Spleen (tissue), 11 donors: ENCODE results near the gene FIS1. TPM values are rescaled to one million over a fixed set of nuclear protein-coding genes. Genes with fewer than 3 reads are reported as not detected.

Experiments
- DNase-seq: peaks from one replicate; pipeline ENCODE4 v3.0.0-alpha.2; 2020
- H3K27ac ChIP-seq, 8 donors: fragments of 200-600 bp; sonication (generic) in 7 of 8; 1 replicate in 4 of 8; 2 replicates in 4 of 8; pipeline versions ENCODE4 v1.5.0 to v1.8.0; 2016 to 2021; ENCODE audit warnings: inconsistent platforms in 4 of 8, mild to moderate bottlenecking in 4 of 8, moderate library complexity in 1 of 8
- H3K27me3 ChIP-seq, 7 donors: fragments of 200-600 bp; sonication (generic) in 6 of 7; replicated peaks in 1 of 7; 1 replicate in 4 of 7; 2 replicates in 3 of 7; pipeline versions ENCODE4 v1.5.0 to v1.8.0; 2016 to 2021; ENCODE audit warnings: inconsistent platforms in 3 of 7, mild to moderate bottlenecking in 1 of 7
- H3K36me3 ChIP-seq, 6 donors: fragments of 200-600 bp; sonication (generic) in 5 of 6; 1 replicate in 4 of 6; 2 replicates in 2 of 6; pipeline versions ENCODE4 v1.5.0 to v1.8.0; 2016 to 2021; ENCODE audit warnings: inconsistent platforms in 2 of 6
- H3K4me1 ChIP-seq, 6 donors: fragments of 200-600 bp; sonication (generic) in 5 of 6; 1 replicate in 3 of 6; 2 replicates in 3 of 6; pipeline versions ENCODE4 v1.5.0 to v1.8.0; 2016 to 2021; ENCODE audit warnings: inconsistent platforms in 3 of 6
- H3K4me3 ChIP-seq, 8 donors: fragments of 200-600 bp; sonication (generic) in 7 of 8; 1 replicate in 4 of 8; 2 replicates in 4 of 8; pipeline versions ENCODE4 v1.5.0 to v1.8.0; 2016 to 2021; ENCODE audit warnings: inconsistent platforms in 4 of 8, mild to moderate bottlenecking in 4 of 8, moderate library complexity in 2 of 8
- H3K9me3 ChIP-seq, 8 donors: fragments of 200-600 bp; sonication (generic) in 7 of 8; 1 replicate in 4 of 8; 2 replicates in 4 of 8; pipeline versions ENCODE4 v1.5.0 to v1.8.0; 2016 to 2021; ENCODE audit warnings: inconsistent platforms in 4 of 8
- POLR2A ChIP-seq, 3 donors: fragments of 450-650 bp; IDR thresholded peaks; one replicate each; pipeline ENCODE4 v1.5.1; 2017; ENCODE audit warnings: antibody characterized with exemption in 3 of 3, mild to moderate bottlenecking in 1 of 3
- POLR2AphosphoS5 ChIP-seq, 3 donors: sonication (generic); formaldehyde crosslinking; IDR thresholded peaks; one replicate each; pipeline ENCODE4 v1.5.1; 2017; ENCODE audit warnings: antibody characterized with exemption in 3 of 3
- WGBS, 5 donors: extraction: QIAGEN DNeasy Blood & Tissue Kit in 3 of 5; methylation state at CpG; one replicate each; pipeline versions ENCODE4 v1.1.5 to v1.1.7; 2013 to 2018; 5-methylcytosine and 5-hydroxymethylcytosine counted together
- intact Hi-C: fragments of 100-400 bp; cut with DNase I; formaldehyde crosslinking; loops from one replicate; pipeline ENCODE4 v1.15.0; 2023; ENCODE audit warnings: low total_unique reads
- polyA plus RNA-seq, 3 donors: library from polyadenylated mRNA; stranded (reverse); fragments of 200-250 nt; gene quantifications; one replicate each; pipeline ENCODE4 v1.2.1, GENCODE V29; 2013
- total RNA-seq, 7 donors: library from RNA; depleted of rRNA in 3 of 7; stranded (reverse); fragments of >200 nt in 3 of 7; fragmentation: NEBNext Ultra II Directional in 4 of 7; extraction: Animal tissue kit (Norgen Biotek cat#: 25700) in 4 of 7; gene quantifications; one replicate each; pipeline versions ENCODE4 v1.1.0 to v1.2.1, GENCODE V29; 2016 to 2021
- TF ChIP-seq, protein P1 (sequence below), 11 experiments: fragments of 200-600 bp in 7 of 11; fragments of 450-650 bp in 4 of 11; sonication (generic) in 4 of 11; IDR thresholded peaks in 8 of 11; conservative IDR thresholded peaks in 3 of 11; 1 replicate in 7 of 11; 2 replicates in 4 of 11; pipeline versions ENCODE4 v1.4.0 to v1.8.0; 2016 to 2021; ENCODE audit warnings: antibody characterized with exemption in 11 of 11, inconsistent platforms in 4 of 11, mild to moderate bottlenecking in 1 of 11
- donor health status: healthy with polysubstance abuse.
- donor health status: DM: no; HTN: no; CAD: no; lungs with moderate emphysema.
- donor health status: DM: no; HTN: no; CAD: no.
- donor health status: Bipolar disorder and iron deficiency.
- donor health status: healthy.
- donor health status: DM: no; HTN: no; CAD: no.
- donor health status: DM: yes; HTN: yes; CAD: no.

Gene FIS1
- total and polyA plus RNA-seq, 10 donors: 130 to 250 (median 179) TPM

DNA sequence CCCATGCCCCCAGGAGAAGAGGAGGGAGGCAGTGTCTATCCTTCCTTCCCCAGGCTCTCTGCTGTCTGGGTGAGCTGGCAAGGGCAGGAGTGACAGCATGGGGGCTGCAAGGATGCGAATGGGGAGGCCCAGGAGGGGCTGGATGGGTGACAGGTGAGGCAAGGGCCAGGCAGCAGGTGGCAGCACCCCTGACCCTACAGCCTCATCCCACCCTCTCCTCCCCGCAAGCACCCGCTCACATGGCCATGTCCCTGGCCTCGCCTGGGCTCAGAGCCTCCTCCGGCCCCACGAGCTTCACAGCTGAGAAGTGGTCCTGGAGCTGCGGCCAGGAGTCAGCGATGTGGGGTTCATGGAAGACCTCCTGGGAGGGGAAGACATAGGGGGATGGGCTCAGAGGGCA is 32.9 kb downstream of the FIS1 start:
- Histone ChIP-seq H3K27me3 (no peaks in the 10 kb centered on the region), H3K9me3 (no peaks in the 10 kb centered on the region), H3K27ac (no peak overlapping the region), H3K4me1 (peaks cover 6 to 27% (median 15%) of the 10 kb centered on the region in 6 donors), H3K4me3 (no peak overlapping the region), H3K36me3 (peaks cover 0 to 91% (median 69%) of the 10 kb centered on the region in 6 donors)
- intact Hi-C loops: no loop called here
- TF ChIP-seq, protein P1, sequence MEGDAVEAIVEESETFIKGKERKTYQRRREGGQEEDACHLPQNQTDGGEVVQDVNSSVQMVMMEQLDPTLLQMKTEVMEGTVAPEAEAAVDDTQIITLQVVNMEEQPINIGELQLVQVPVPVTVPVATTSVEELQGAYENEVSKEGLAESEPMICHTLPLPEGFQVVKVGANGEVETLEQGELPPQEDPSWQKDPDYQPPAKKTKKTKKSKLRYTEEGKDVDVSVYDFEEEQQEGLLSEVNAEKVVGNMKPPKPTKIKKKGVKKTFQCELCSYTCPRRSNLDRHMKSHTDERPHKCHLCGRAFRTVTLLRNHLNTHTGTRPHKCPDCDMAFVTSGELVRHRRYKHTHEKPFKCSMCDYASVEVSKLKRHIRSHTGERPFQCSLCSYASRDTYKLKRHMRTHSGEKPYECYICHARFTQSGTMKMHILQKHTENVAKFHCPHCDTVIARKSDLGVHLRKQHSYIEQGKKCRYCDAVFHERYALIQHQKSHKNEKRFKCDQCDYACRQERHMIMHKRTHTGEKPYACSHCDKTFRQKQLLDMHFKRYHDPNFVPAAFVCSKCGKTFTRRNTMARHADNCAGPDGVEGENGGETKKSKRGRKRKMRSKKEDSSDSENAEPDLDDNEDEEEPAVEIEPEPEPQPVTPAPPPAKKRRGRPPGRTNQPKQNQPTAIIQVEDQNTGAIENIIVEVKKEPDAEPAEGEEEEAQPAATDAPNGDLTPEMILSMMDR (IDR thresholded peaks at IDR 0.05 in 8 of 11, conservative IDR thresholded peaks at IDR 0.05 in 3 of 11): no peak
- TF ChIP-seq POLR2A (IDR thresholded peaks at IDR 0.05) (no peak), POLR2AphosphoS5 (IDR thresholded peaks at IDR 0.05) (no peak)
- 94 to 100% (median 95%) methylated on average over 7 to 8 of the region's 8 CpGs for WGBS, 5 donors
- no peak for DNase-seq

DNA sequence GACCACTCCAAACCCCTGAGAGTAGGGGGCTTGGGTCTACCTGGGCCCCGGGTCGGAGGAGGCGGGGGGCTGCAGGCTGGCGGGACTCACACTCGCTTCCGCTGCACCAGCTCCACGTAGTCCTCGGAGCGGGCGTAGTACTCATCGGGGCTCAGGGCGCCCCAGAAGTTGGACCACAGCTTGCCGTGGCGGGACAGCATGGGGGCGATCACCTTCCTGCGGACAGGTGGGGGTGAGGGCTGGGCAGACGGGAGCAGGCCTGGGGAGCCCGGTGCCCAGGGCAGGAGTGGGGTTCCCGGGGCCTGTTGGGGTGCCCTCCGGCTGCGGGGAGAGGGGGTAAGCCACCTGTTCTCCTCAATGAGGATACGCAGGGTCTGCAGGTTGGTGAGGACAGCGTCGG is 33.4 kb downstream of the FIS1 start:
- H3K27me3 ChIP-seq: no peaks in the 10 kb centered on the region
- peaks cover 5 to 22% (median 10%) of the 10 kb centered on the region in 6 donors for H3K4me1 ChIP-seq
- H3K4me3 ChIP-seq: no peak overlapping the region
- 93 to 98% (median 97%) methylated on average over 10 to 24 of the region's 24 CpGs for WGBS, 5 donors
- no peak for DNase-seq
- peak in 1 of 3 donors; percentile 6 for TF ChIP-seq POLR2AphosphoS5 (IDR thresholded peaks at IDR 0.05)
- TF ChIP-seq POLR2A (IDR thresholded peaks at IDR 0.05): no peak
- H3K36me3 ChIP-seq: peaks cover 0 to 96% (median 72%) of the 10 kb centered on the region in 6 donors
- H3K9me3 ChIP-seq: no peaks in the 10 kb centered on the region
- no peak overlapping the region for H3K27ac ChIP-seq
- intact Hi-C loops: no loop called here

- H3K27ac ChIP-seq: no peak overlapping the region
- H3K36me3 ChIP-seq: peaks cover 0 to 96% (median 76%) of the 10 kb centered on the region in 6 donors
- no peaks in the 10 kb centered on the region for H3K9me3 ChIP-seq
- H3K4me3 ChIP-seq: no peak overlapping the region
- H3K27me3 ChIP-seq: no peaks in the 10 kb centered on the region
- intact Hi-C loops: no loop called here
- TF ChIP-seq POLR2A (IDR thresholded peaks at IDR 0.05): no peak
- TF ChIP-seq, protein P1 (IDR thresholded peaks at IDR 0.05 in 8 of 11, conservative IDR thresholded peaks at IDR 0.05 in 3 of 11): no peak
- no peak for TF ChIP-seq POLR2AphosphoS5 (IDR thresholded peaks at IDR 0.05)
- H3K4me1 ChIP-seq: peaks cover 0 to 8% (median 0%) of the 10 kb centered on the region in 6 donors
- DNase-seq: no peak
- 91 to 97% (median 95%) methylated on average over 13 to 19 of the region's 19 CpGs for WGBS, 5 donors
Observed at GRCh38 chr7:101210143-101210542, 34.7 kb downstream of the FIS1 start.

DNA sequence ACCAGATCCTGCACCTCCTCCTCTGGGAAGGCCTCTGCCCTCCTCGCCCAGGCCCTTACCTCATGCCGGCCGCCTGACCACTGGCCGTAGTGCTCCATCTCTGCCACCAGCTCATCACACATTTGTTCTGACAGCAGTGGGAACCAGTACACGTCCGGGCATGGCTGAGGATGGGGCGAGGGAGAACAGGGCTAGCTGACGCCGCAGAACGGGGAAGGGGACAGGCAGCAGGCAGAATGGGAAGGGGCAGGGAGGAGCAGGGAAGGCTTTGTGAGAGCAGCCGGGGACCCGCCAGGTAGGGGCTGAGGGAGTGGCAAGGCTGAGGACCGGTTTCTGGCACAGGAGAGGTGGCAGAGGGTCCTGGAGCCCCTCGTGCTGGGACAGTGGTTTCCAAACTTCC is 36.1 kb downstream of the FIS1 start:
- H3K9me3 ChIP-seq: no peaks in the 10 kb centered on the region
- WGBS, 5 donors: 92 to 98% (median 96%) methylated on average over 14 of the region's 14 CpGs
- no peak for DNase-seq
- no peaks in the 10 kb centered on the region for H3K27me3 ChIP-seq
- intact Hi-C loops: no loop called here
- TF ChIP-seq, protein P1 (IDR thresholded peaks at IDR 0.05 in 8 of 11, conservative IDR thresholded peaks at IDR 0.05 in 3 of 11): no peak
- TF ChIP-seq POLR2AphosphoS5 (IDR thresholded peaks at IDR 0.05) (peak in 1 of 3 donors; percentile 29), POLR2A (IDR thresholded peaks at IDR 0.05) (no peak)
- peaks cover 0 to 82% (median 66%) of the 10 kb centered on the region in 6 donors for H3K36me3 ChIP-seq
- no peak overlapping the region for H3K4me3 ChIP-seq
- H3K4me1 ChIP-seq: peaks cover 0 to 11% (median 3%) of the 10 kb centered on the region in 6 donors
- no peak overlapping the region for H3K27ac ChIP-seq
